GM20431 (cell line): ENCODE results near the gene SBF1.
"Not testable (repeated sequence)": the region's sequence is repeated elsewhere in the genome, so short reads cannot be mapped to it uniquely, and the experiment has no call there.

Source experiments
- in situ Hi-C: fragments of 300-500 bp; cut with MseI, MboI; formaldehyde crosslinking; loops from one replicate; pipeline ENCODE4 v1.15.0; 2020; ENCODE audit warnings: low sequenced_read_pairs; ENCODE audit not compliant: unreplicated experiment

SBF1 gene

DNA sequence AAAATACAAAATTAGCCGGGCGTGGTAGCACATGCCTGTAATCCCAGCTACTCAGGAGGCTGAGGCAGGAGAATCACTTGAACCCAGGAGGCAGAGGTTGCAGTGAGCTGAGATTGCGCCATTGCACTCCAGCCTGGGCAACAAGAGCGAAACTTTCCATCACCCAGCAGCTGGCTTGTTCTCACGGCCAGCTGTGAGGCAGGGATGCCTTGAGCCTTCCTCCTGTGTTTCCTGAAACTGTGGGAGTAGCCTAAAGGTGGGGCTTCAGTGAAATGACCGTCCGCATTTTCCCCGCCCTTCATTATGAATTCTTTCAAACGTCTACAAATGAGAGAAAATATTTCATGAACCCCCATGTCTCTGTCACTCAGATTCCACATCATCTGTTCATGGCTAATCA, 65.9 kb downstream of the SBF1 start:
- in situ Hi-C loops: not testable (repeated sequence)

- in situ Hi-C loops: no loop called here
These were observed 66.5 kb downstream of the SBF1 start for GRCh38 chr22:50408311-50408710.

DNA sequence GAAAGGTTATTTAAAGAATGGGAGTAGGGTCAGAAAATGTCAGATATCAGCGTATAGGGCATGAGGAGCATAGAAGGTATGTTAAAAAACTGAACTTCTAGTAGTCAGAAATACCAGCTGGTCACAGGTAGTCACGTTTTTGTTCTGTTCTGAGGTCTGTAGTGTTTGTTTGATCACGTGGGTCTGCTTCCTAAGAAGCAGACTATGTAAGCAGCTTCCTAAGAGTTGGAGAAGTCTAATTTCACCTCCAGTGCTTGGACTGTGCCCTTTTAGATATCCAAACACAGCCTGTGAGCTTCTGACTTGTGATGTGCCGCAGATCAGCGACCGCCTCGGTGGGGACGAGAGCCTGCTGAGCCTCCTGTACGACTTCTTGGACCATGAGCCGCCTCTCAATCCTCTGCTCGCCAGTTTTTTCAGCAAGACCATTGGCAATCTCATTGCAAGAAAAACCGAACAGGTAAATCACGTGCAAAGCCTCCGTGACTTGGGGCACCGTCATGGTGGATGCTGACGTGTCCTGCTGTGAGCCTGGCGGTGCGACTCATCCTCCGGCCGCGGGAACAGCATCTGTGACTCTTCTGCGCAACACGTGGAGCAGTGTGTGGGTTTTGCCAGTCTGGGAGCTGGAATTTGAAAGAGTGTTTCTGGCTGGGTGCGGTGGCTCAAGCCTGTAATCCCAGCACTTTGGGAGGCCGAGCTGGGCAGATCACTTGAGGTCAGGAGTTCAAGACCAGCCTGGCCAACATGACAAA, 68.2 kb downstream of the SBF1 start:
- in situ Hi-C loops: no loop called here

DNA sequence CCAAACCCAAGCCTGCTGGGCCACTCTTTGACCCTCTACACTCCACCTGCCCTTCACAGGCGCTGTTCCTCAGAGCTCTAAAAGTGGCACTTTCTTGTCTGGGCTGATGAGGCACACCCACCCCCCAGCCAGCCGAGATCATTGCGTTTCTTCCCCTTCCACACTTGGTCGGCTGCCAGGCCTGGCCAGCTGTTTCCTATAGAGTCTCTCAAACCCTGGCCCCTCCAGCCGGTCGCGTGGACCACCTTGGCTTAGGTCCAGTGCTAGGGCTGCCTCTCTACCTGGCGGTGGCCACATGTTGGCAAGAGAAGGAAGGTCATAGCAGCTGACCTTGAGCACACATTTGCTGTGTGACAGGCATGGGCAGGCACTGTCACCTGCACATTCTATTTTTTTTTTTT, 71.1 kb downstream of the SBF1 start:
- in situ Hi-C loops: no loop called here

- in situ Hi-C loops: no loop called here
These were observed 72.9 kb downstream of the SBF1 start for GRCh38 chr22:50401907-50402306.

DNA sequence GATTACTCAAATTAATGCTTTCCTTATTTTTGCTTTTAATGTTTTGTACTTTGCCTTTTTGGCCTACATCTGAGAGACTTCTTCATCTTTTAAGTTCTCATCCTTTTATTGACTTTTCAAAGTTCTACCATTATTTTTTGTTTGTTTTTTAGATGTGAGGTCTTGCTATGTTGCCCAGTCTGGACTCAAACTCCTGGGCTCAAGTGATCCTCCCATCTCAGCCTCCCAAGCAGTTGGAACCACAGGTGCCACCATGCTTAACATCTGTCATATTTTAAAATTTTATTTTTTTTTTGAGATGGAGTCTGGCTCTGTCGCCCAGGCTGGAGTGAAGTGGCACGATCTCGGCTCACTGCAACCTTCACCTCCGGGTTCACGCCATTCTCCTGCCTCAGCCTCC, 73.9 kb downstream of the SBF1 start:
- in situ Hi-C loops: no loop called here

GRCh38 chr22:50400406-50400805, 74.4 kb downstream of the SBF1 start:
- in situ Hi-C loops: no loop called here

DNA sequence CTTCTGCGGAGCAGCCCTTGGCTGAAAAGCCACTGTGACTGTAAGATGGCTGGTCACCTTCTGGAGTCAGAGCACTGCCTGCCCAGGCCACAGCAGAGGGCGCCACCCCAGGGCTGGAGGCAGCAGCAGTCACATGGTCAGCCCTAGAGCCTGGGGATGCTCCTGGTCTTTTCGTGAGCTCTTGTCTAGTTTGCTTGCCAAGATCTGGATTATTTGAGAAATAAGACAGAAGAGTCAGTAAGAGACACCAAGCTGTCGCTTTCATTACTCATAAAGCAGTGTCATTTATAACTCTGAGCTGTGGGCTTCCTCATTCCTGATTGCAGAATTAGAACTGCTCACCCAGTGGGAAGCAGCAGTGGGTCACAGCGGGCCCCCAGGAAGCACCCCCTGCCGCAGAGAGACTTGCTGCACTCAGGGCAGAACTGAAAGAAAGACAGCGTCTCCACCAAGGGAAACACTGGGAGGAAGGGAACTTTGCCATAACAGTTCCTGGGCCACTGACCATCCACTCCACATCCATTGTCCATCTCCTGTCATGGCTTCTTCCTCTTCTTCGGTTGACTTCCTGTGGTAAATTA, 75.0 kb downstream of the SBF1 start:
- in situ Hi-C loops: no loop called here

DNA sequence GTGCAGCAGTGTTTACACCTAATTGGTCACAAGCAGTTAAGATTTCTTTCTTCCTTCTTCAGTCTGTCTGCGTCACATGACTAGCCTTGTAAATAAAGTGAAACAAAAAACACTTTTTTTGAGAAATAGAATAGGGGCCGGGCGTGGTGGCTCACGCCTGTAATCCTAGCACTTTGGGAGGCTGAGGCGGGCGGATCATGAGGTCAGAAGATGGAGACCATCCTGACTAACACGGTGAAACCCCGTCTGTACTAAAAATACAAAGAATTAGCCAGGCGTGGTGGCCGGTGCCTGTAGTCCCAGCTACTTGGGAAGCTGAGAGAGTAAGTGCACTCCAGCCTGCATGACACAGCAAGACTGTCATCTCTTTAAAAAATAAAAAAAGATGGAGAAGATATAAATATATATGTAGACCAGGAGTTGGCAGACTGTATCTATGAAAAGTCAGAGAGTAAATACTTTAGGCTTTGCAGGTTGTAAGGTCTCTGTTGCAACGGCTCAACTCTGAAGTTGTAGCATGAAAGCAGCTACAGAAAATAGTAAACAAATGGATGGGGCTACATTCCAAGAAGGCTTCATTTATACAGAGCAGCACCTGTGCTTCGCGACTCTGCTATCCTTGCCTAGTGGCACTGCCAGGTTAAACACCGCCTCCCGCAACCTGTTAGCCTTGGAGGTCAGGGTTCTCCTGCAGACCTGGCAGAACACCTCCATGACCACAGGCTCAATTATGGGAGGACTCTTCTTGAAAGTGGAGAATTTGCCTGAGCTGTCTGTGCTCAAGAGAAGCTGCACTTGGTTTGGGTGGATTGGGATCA, 75.8 kb downstream of the SBF1 start:
- in situ Hi-C loops: no loop called here

DNA sequence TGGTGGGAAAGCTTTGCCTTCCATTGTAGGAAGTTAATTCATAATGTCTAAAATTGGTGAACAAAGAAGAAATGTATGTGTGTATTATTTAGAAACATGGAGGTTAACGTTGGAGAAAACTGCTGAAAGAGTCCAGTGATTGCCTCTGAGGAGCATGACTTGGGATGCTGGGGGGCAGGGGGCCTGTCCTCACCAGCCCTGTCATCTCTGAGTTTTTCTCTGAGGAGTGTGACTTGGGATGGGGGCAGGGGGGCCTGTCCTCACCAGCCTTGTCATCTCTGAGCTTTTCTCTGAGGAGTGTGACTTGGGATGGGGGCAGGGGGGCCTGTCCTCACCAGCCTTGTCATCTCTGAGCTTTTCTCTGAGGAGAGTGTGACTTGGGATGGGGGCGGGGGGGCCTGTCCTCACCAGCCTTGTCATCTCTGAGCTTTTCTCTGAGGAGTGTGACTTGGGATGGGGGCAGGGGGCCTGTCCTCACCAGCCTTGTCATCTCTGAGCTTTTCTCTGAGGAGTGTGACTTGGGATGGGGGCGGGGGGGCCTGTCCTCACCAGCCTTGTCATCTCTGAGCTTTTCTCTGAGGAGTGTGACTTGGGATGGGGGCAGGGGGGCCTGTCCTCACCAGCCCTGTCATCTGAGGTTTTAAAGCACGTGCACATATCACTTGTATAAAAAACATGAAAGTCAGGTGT, 77.3 kb downstream of the SBF1 start:
- in situ Hi-C loops: not testable (repeated sequence)

DNA sequence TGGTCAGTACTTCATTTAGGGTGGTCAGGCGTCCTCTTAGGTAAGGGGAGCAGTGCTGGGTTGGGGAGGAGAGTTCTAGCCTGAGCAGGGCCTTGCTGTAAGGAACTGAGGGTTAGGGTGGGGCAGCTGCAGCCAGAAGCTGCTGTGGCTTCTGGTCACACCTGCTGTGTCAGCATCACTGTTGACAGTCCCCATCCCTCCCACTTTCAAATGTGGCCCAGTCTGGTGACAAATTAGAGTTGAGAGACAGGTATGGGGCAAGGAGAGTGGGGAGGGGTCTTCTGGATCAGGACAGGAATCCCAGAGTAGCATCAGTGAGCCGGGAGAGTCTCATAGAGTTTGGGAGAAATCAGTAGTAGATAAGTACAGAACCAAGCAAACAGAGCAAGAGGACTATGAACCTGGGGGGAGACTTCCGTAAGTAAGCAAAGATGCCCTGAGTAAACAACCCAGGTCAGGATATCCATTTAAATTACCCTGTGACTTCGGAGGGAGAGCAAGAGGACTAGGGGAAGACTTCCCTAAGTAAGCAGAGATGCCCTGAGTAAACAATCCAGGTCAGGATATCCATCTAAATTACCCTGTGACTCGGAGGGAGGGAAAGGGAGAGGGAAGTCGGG, 78.0 kb downstream of the SBF1 start:
- in situ Hi-C loops: no loop called here
